ENCODE data around the gene URM1.
"Not testable (repeated sequence)": the region's sequence is repeated elsewhere in the genome, so short reads cannot be mapped to it uniquely, and the experiment has no call there.

Gene URM1

GRCh38 chr9:128370752-128371629, at the start of gene URM1:
TSS of gene URM1 (plus strand) at chr9:128371374. CDS start at chr9:128371381, 7 bp downstream.
- no peak for FAIRE-seq
- DNase-seq (ENCODE audit: low spot score): peak; percentile 98

- FAIRE-seq (no peak), DNase-seq (ENCODE audit: low spot score) (no peak)
Observed at GRCh38 chr9:128321879-128322403, 49.2 kb upstream of the URM1 start.

- FAIRE-seq (no peak), DNase-seq (ENCODE audit: low spot score) (peak; percentile 94)
Observed at GRCh38 chr9:128322404-128323211, 48.6 kb upstream of the URM1 start, which contains the start of the genes COQ4 and TRUB2. TSS of gene COQ4 (plus strand) at chr9:128322839. CDS start at chr9:128322859, 20 bp downstream. TSS of gene TRUB2 (minus strand) at chr9:128322447. CDS start at chr9:128322408, 39 bp downstream.

- FAIRE-seq (no peak), DNase-seq (ENCODE audit: low spot score) (no peak)
Observed at GRCh38 chr9:128323212-128323730, 47.9 kb upstream of the URM1 start.

- FAIRE-seq: no peak
- DNase-seq (ENCODE audit: low spot score): no peak
Observed at GRCh38 chr9:128323791-128324190, 47.4 kb upstream of the URM1 start.

- DNase-seq (ENCODE audit: low spot score) (no peak), FAIRE-seq (no peak)
Observed at GRCh38 chr9:128324401-128324800, 46.8 kb upstream of the URM1 start.

GRCh38 chr9:128325629-128326028, 45.5 kb upstream of the URM1 start:
- no peak for FAIRE-seq
- no peak for DNase-seq (ENCODE audit: low spot score)

GRCh38 chr9:128333451-128333869, 37.7 kb upstream of the URM1 start:
- DNase-seq (ENCODE audit: low spot score) (no peak), FAIRE-seq (no peak)

- FAIRE-seq (no peak), DNase-seq (ENCODE audit: low spot score) (no peak)
Observed at GRCh38 chr9:128335161-128335560, 36.0 kb upstream of the URM1 start.

- FAIRE-seq (no peak), DNase-seq (ENCODE audit: low spot score) (no peak)
Observed at GRCh38 chr9:128335914-128336313, 35.3 kb upstream of the URM1 start.

GRCh38 chr9:128337936-128338335, 33.2 kb upstream of the URM1 start:
- no peak for DNase-seq (ENCODE audit: low spot score)
- no peak for FAIRE-seq

- not testable (repeated sequence) for FAIRE-seq; DNase-seq (ENCODE audit: low spot score)
Observed at GRCh38 chr9:128338852-128339614, 32.1 kb upstream of the URM1 start.

GRCh38 chr9:128339761-128340690, 31.1 kb upstream of the URM1 start, which contains the start of gene SLC27A4:
TSS of gene SLC27A4 (plus strand) at chr9:128340527. CDS start at chr9:128343133, 2,606 bp downstream.
- DNase-seq (ENCODE audit: low spot score) (peak; percentile 92), FAIRE-seq (no peak)

GRCh38 chr9:128340691-128341434, 30.3 kb upstream of the URM1 start:
- no peak for DNase-seq (ENCODE audit: low spot score)
- FAIRE-seq: no peak

GRCh38 chr9:128341435-128341849, 29.7 kb upstream of the URM1 start:
- FAIRE-seq (no peak), DNase-seq (ENCODE audit: low spot score) (peak; percentile 84)

GRCh38 chr9:128342971-128343680, 28.0 kb upstream of the URM1 start:
- DNase-seq (ENCODE audit: low spot score) (no peak), FAIRE-seq (no peak)

- no peak for DNase-seq (ENCODE audit: low spot score)
- no peak for FAIRE-seq
Observed at GRCh38 chr9:128343855-128344254, 27.3 kb upstream of the URM1 start.

GRCh38 chr9:128344931-128345605, 26.1 kb upstream of the URM1 start:
- DNase-seq (ENCODE audit: low spot score): no peak
- no peak for FAIRE-seq

Measured in urothelium cell line (cell line).